ENCODE data around the gene CENPP. TPM values are rescaled to one million over a fixed set of nuclear protein-coding genes. Genes with fewer than 3 reads are reported as not detected.

CENPP gene
- total RNA-seq, 1 donor from 2014 or later, result 1.9 TPM

GRCh38 chr9:92488681-92489550 is 163.2 kb downstream of the CENPP start:
- no peaks in the 10 kb centered on the region for H4K20me1 ChIP-seq (ENCODE audit: insufficient read depth, low read length)
- Mint-ChIP-seq H3K9me3 (ENCODE audit: unreplicated experiment) (no peaks in the 10 kb centered on the region), H3K4me3 (ENCODE audit: unreplicated experiment) (no peak overlapping the region), H3K27me3 (ENCODE audit: low read depth, unreplicated experiment) (no peaks in the 10 kb centered on the region), H3K36me3 (ENCODE audit: low read depth, unreplicated experiment) (no peaks in the 10 kb centered on the region), H3K4me1 (ENCODE audit: low read depth, unreplicated experiment) (peaks cover 23% of the 10 kb centered on the region), H3K27ac (ENCODE audit: unreplicated experiment) (peak overlapping the region; percentile 55)
- TF ChIP-seq EZH2 (IDR thresholded peaks at IDR 0.05; ENCODE audit: insufficient read depth, low read length) (no peak), CTCF (IDR thresholded peaks at IDR 0.05; ENCODE audit: insufficient read depth, low read depth, low read length) (no peak)
- no peaks in the 10 kb centered on the region for H3K36me3 ChIP-seq (ENCODE audit: insufficient read depth, low read length)
- peak overlapping the region; percentile 29 for H3K9ac ChIP-seq (ENCODE audit: low read length)
- H3K27me3 ChIP-seq (ENCODE audit: insufficient read depth, low read length), result no peaks in the 10 kb centered on the region
- H3K4me2 ChIP-seq (ENCODE audit: low read length), result peak overlapping the region; percentile 30
- no peak overlapping the region for H3K4me3 ChIP-seq (ENCODE audit: insufficient read depth, low read depth, low read length)
- no peaks in the 10 kb centered on the region for H3K79me2 ChIP-seq (ENCODE audit: insufficient read depth, low read length)
- FAIRE-seq (peak; percentile 29), DNase-seq (ENCODE audit: low read depth) (peak; percentile 73)
- no peak overlapping the region for H2AFZ ChIP-seq (ENCODE audit: low read depth, low read length)
- H3K9me3 ChIP-seq (ENCODE audit: insufficient read depth, low read depth, low read length), result no peaks in the 10 kb centered on the region
- no peak overlapping the region for H3K27ac ChIP-seq (ENCODE audit: low read depth, low read length)
- peaks cover 12% of the 10 kb centered on the region for H3K4me1 ChIP-seq (ENCODE audit: insufficient read depth, low read length)

DNA sequence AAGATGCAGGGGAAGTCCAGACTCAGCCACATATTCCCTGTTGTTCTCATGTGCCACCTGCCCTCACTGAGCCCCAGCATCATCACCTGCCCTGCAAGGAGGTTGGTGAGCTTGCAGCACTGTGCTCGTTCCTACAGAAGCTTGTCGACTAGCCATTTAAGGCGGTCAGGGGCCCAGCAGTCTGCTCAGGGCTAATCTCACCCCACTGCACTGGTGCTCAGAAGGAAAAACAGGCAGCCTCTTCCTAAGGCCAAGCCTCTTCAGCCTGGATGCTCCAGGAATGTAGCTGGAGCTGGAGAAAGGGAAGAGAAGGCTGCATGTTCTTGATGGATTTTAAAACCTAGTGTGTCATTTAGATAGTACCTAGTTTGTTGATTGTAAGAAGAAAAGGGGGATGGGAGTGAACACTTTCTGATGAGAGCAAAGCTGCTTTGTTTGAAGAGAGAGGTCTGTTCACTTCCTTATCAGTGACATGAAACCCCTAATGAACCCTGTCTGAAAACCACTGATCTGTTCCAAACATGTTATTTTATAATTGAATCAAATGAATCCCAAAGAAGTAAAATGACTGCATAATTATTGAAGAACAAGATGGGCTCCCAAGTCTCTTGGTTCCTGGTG is 167.1 kb downstream of the CENPP start:
- Mint-ChIP-seq H3K27ac (ENCODE audit: unreplicated experiment) (no peak overlapping the region), H3K9me3 (ENCODE audit: unreplicated experiment) (no peaks in the 10 kb centered on the region), H3K27me3 (ENCODE audit: low read depth, unreplicated experiment) (no peaks in the 10 kb centered on the region), H3K4me1 (ENCODE audit: low read depth, unreplicated experiment) (peaks cover 29% of the 10 kb centered on the region), H3K36me3 (ENCODE audit: low read depth, unreplicated experiment) (no peaks in the 10 kb centered on the region), H3K4me3 (ENCODE audit: unreplicated experiment) (no peak overlapping the region)
- TF ChIP-seq EZH2 (IDR thresholded peaks at IDR 0.05; ENCODE audit: insufficient read depth, low read length), result no peak
- TF ChIP-seq CTCF (IDR thresholded peaks at IDR 0.05; ENCODE audit: insufficient read depth, low read depth, low read length), result no peak
- no peak overlapping the region for H3K4me3 ChIP-seq (ENCODE audit: insufficient read depth, low read depth, low read length)
- H3K4me2 ChIP-seq (ENCODE audit: low read length), result no peak overlapping the region
- DNase-seq (ENCODE audit: low read depth) (no peak), FAIRE-seq (no peak)
- no peaks in the 10 kb centered on the region for H3K9me3 ChIP-seq (ENCODE audit: insufficient read depth, low read depth, low read length)
- H3K9ac ChIP-seq (ENCODE audit: low read length), result no peak overlapping the region
- peaks cover 12% of the 10 kb centered on the region for H3K4me1 ChIP-seq (ENCODE audit: insufficient read depth, low read length)
- H3K27ac ChIP-seq (ENCODE audit: low read depth, low read length), result no peak overlapping the region
- no peak overlapping the region for H2AFZ ChIP-seq (ENCODE audit: low read depth, low read length)
- no peaks in the 10 kb centered on the region for H3K27me3 ChIP-seq (ENCODE audit: insufficient read depth, low read length)
- H3K79me2 ChIP-seq (ENCODE audit: insufficient read depth, low read length), result no peaks in the 10 kb centered on the region
- H4K20me1 ChIP-seq (ENCODE audit: insufficient read depth, low read length), result no peaks in the 10 kb centered on the region
- H3K36me3 ChIP-seq (ENCODE audit: insufficient read depth, low read length), result no peaks in the 10 kb centered on the region

Data from astrocyte (in vitro differentiated cells and primary cell).